Activated CD8-positive, alpha-beta T cell treated with anti-CD3 and anti-CD28 coated beads for 36 hours (primary cell): ENCODE results near the gene CD109. TPM values are rescaled to one million over a fixed set of nuclear protein-coding genes. Genes with fewer than 3 reads are reported as not detected.
"Not testable (repeated sequence)": the region's sequence is repeated elsewhere in the genome, so short reads cannot be mapped to it uniquely, and the experiment has no call there.

Experiments used
- ATAC-seq: fragments of 200-7000 bp; cut with Tn5 transposase; one replicate; pipeline ENCODE4 v1.10.0; 2021; ENCODE audit warnings: mild to moderate bottlenecking, moderate library complexity
- CTCF ChIA-PET: fragments of 350-600 bp; sonication (Branson Sonifier 250); formaldehyde crosslinking; loops from one replicate; lab custom pipeline; 2021; ENCODE audit warnings: antibody characterized with exemption; lab: Charles Lee
- POLR2A ChIA-PET: fragments of 350-600 bp; sonication (Branson Sonifier 250); formaldehyde crosslinking; loops from one replicate; lab custom pipeline; 2021; ENCODE audit warnings: antibody characterized with exemption; lab: Charles Lee
- DNase-seq: peaks from one replicate; pipeline ENCODE4 v3.0.0-alpha.2; 2020
- H3K27ac Mint-ChIP-seq: one replicate; pipeline ENCODE4 v1.8.0; 2021; ENCODE audit warnings: mild to moderate bottlenecking, mixed read lengths
- H3K27me3 Mint-ChIP-seq: one replicate; pipeline ENCODE4 v1.8.0; 2021; ENCODE audit warnings: mixed read lengths
- H3K36me3 Mint-ChIP-seq: one replicate; pipeline ENCODE4 v1.8.0; 2021; ENCODE audit warnings: low read depth, mixed read lengths
- H3K4me1 Mint-ChIP-seq: one replicate; pipeline ENCODE4 v1.8.0; 2021; ENCODE audit warnings: low read depth, mixed read lengths
- H3K4me3 Mint-ChIP-seq: one replicate; pipeline ENCODE4 v1.8.0; 2021; ENCODE audit warnings: mild to moderate bottlenecking, moderate library complexity, mixed read lengths
- H3K9me3 Mint-ChIP-seq: one replicate; pipeline ENCODE4 v1.8.0; 2021; ENCODE audit warnings: mixed read lengths
- intact Hi-C: fragments of 100-400 bp; cut with micrococcal nuclease; formaldehyde crosslinking; loops from one replicate; pipeline ENCODE4 v1.10.0; 2022
- total RNA-seq, 2 experiments: library from RNA; stranded (reverse); gene quantifications; one replicate each; pipeline ENCODE4 v1.2.3, GENCODE V29; 2021
- TF ChIP-seq, protein P1 (sequence below): fragments of 200-600 bp; IDR thresholded peaks from one replicate; pipeline ENCODE4 v1.8.0; 2022; ENCODE audit warnings: antibody characterized with exemption, mild to moderate bottlenecking

Gene CD109
- total RNA-seq, 2 experiments from 2014 or later, result 9.5 to 10.6 TPM

GRCh38 chr6:73712535-73713173 lies 16.7 kb downstream of the CD109 start:
- TF ChIP-seq, protein P1, sequence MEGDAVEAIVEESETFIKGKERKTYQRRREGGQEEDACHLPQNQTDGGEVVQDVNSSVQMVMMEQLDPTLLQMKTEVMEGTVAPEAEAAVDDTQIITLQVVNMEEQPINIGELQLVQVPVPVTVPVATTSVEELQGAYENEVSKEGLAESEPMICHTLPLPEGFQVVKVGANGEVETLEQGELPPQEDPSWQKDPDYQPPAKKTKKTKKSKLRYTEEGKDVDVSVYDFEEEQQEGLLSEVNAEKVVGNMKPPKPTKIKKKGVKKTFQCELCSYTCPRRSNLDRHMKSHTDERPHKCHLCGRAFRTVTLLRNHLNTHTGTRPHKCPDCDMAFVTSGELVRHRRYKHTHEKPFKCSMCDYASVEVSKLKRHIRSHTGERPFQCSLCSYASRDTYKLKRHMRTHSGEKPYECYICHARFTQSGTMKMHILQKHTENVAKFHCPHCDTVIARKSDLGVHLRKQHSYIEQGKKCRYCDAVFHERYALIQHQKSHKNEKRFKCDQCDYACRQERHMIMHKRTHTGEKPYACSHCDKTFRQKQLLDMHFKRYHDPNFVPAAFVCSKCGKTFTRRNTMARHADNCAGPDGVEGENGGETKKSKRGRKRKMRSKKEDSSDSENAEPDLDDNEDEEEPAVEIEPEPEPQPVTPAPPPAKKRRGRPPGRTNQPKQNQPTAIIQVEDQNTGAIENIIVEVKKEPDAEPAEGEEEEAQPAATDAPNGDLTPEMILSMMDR, result no peak
- intact Hi-C loops, result no loop called here
- Mint-ChIP-seq H3K9me3 (no peaks in the 10 kb centered on the region), H3K27me3 (peaks cover 1% of the 10 kb centered on the region), H3K27ac (no peak overlapping the region), H3K4me3 (no peak overlapping the region), H3K36me3 (peaks cover 7% of the 10 kb centered on the region), H3K4me1 (peaks cover 13% of the 10 kb centered on the region)
- CTCF ChIA-PET, result interaction anchor here (1.2 to 3.4 kb wide), 2 partner anchors 20 to 31 kb away, joined by 3 to 22 read pairs; no protein-coding TSS in a partner anchor
- POLR2A ChIA-PET, result interaction anchor here (0.6 to 0.7 kb wide), 2 partner anchors 13 to 198 kb away, joined by 3 read pairs; no protein-coding TSS in a partner anchor
- DNase-seq (no peak), ATAC-seq (no peak)

DNA sequence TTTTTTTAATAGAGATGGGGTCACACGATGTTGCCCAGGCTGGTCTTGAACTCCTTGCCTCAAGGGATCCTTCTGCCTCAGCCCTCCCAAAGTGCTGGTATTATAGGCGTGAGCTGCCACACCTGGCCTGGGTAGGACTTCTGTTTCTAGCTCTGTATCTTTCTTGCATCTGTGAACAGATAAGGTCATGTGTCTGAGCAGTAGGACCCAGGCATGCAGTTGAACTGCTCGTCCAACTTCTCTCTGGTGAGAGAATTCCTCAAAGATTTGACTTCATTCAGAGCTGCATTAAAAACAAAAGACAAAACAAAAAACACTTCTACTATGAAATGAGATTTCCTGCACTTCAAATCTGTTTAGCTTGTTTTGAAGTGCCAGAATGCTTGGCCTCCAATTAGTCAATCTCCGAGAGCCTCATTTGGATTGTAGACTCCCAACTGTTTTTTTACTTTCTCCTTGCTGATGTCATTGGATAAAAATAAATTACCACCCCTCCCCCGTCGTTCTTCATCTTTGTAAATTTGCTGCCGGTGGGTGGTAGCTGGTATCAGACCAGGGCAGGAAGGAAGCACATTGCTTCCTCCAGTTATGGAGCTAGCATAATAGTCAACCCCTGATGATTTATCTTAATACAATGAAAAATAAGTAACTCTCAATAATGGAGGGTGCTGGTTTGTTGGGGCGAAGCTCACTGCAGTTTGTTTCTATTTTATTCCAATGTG lies 17.6 kb downstream of the CD109 start:
- H3K27ac Mint-ChIP-seq, result no peak overlapping the region
- H3K36me3 Mint-ChIP-seq, result peaks cover 7% of the 10 kb centered on the region
- intact Hi-C loops, result no loop called here
- CTCF ChIA-PET, result interaction anchor here (1.1 to 3.4 kb wide), 5 partner anchors 19 to 1495 kb away, joined by 3 to 22 read pairs (median 4); no protein-coding TSS in a partner anchor
- TF ChIP-seq, protein P1, result no peak
- POLR2A ChIA-PET, result interaction anchor here (0.6 kb wide), 1 partner anchor 14 kb away, joined by 3 read pairs; no protein-coding TSS in a partner anchor
- peaks cover 1% of the 10 kb centered on the region for H3K27me3 Mint-ChIP-seq
- ATAC-seq, result peak; percentile 27
- H3K9me3 Mint-ChIP-seq, result no peaks in the 10 kb centered on the region
- DNase-seq, result no peak
- no peak overlapping the region for H3K4me3 Mint-ChIP-seq
- peaks cover 13% of the 10 kb centered on the region for H3K4me1 Mint-ChIP-seq

GRCh38 chr6:73715111-73715508 lies 19.1 kb downstream of the CD109 start:
- CTCF ChIA-PET, result interaction anchor here (3.4 kb wide), 1 partner anchor 17 kb away, joined by 22 read pairs; no protein-coding TSS in a partner anchor
- ATAC-seq, H3K27me3 Mint-ChIP-seq, POLR2A ChIA-PET, intact Hi-C loops, H3K27ac Mint-ChIP-seq, H3K36me3 Mint-ChIP-seq, H3K4me3 Mint-ChIP-seq, H3K9me3 Mint-ChIP-seq, DNase-seq: not testable (repeated sequence)
- peaks cover 13% of the 10 kb centered on the region for H3K4me1 Mint-ChIP-seq

DNA sequence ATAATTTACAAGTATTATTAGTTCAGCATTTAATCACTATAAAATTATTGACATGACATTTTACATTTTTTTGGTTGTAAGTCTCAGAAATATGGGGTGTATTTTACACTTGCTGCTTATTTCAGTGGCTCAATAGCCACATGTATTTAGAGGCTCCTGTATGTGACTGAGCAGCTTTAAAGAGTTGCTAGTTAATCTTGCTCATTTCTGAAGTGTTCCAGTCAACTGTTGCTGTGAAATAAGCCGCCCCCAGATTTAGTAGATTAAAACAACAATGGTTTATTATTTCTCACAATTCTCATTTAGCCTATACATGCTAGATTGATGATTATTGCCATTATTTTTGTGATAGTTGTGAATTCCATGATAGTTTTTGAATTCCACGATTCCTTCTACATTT lies 23.0 kb downstream of the CD109 start:
- ATAC-seq, result no peak
- POLR2A ChIA-PET, result interaction anchor here (0.6 kb wide), 1 partner anchor 1519 kb away, joined by 3 read pairs; no protein-coding TSS in a partner anchor

More for the DNA sequence above, 23.0 kb downstream of the CD109 start:
- H3K4me3 Mint-ChIP-seq, result no peak overlapping the region
- H3K4me1 Mint-ChIP-seq, result peaks cover 22% of the 10 kb centered on the region
- TF ChIP-seq, protein P1, result no peak
- no peak for DNase-seq
- H3K27me3 Mint-ChIP-seq, result no peaks in the 10 kb centered on the region
- peaks cover 7% of the 10 kb centered on the region for H3K36me3 Mint-ChIP-seq
- H3K9me3 Mint-ChIP-seq, result no peaks in the 10 kb centered on the region
- no peak overlapping the region for H3K27ac Mint-ChIP-seq
- intact Hi-C loops, result no loop called here
- CTCF ChIA-PET, result interaction anchor here (1.1 kb wide), 1 partner anchor 43 kb away, joined by 3 read pairs; no protein-coding TSS in a partner anchor
